GM21737 (cell line): ENCODE results near the gene FBRSL1.

Experiments used
- ATAC-seq: cut with Tn5 transposase; IDR thresholded peaks from one replicate; pipeline ENCODE4 v1.9.1; 2021; ENCODE audit warnings: mild to moderate bottlenecking, moderate library complexity; ENCODE audit not compliant: unreplicated experiment

The FBRSL1 gene

DNA sequence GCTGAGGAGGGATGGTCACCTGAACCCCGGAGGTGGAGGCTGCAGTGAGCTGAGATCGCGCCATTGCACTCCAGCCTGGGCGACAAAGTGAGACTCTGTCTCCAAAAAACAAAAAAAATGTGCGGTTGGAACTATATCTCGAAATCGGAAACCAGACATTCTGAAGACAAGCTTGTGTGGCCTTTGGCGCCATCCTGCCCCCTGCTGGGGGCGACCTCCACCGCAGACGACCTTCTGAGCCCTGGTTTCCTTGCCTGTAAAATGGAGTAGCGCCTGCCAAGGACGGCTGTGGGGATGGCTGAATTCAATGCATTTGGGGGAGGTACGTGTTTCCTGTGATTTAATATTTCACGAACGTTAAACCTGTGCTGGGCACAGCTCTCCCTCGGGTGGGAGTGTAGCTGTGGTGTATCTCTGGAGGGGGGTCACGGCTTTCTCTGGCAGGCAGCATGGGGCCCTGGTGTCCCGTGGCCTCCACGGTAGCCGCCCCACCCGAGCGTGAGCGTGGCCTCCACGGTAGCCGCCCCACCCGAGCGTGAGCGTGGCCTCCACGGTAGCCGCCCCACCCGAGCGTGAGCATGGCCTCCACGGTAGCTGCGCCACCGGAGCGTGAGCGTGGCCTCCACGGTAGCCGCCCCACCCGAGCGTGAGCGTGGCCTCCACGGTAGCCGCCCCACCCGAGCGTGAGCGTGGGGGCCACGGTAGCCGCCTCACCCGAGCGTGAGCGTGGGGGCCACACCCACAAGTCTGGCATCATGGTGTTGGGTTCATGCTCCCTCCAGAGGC, 65.1 kb downstream of the FBRSL1 start:
- ATAC-seq, result no peak

- ATAC-seq, result no peak
Measured at GRCh38 chr12:132555686-132556085, 65.7 kb downstream of the FBRSL1 start.

GRCh38 chr12:132556216-132556615, 66.3 kb downstream of the FBRSL1 start:
- ATAC-seq, result no peak

DNA sequence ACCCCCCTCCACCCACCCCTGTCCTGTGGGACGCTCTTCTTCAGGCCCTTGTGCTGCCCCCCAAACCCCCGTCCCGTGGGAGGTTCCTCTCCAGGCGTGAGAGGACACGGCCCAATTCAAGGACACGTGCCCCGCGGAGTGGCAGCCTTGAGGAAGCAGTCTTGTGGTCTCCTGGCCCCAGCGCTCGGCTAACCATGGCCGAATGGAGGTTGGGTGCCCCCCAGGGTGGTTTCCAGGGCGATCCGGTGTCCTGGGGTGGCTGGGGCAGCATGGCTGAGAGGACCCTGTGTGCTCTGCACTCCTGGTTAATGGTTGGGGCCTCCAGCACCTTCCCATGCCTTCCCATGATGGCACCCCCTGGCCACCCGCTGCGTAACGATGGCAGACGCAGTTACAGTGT, 66.8 kb downstream of the FBRSL1 start:
- ATAC-seq, result no peak

GRCh38 chr12:132557291-132558015, 67.5 kb downstream of the FBRSL1 start:
- no peak for ATAC-seq

GRCh38 chr12:132558042-132558856, 68.3 kb downstream of the FBRSL1 start:
- ATAC-seq, result no peak

GRCh38 chr12:132558861-132559623, 69.1 kb downstream of the FBRSL1 start:
- no peak for ATAC-seq

GRCh38 chr12:132559652-132560363, 69.9 kb downstream of the FBRSL1 start:
- ATAC-seq, result no peak

GRCh38 chr12:132560364-132560613, 70.3 kb downstream of the FBRSL1 start:
- ATAC-seq, result no peak

DNA sequence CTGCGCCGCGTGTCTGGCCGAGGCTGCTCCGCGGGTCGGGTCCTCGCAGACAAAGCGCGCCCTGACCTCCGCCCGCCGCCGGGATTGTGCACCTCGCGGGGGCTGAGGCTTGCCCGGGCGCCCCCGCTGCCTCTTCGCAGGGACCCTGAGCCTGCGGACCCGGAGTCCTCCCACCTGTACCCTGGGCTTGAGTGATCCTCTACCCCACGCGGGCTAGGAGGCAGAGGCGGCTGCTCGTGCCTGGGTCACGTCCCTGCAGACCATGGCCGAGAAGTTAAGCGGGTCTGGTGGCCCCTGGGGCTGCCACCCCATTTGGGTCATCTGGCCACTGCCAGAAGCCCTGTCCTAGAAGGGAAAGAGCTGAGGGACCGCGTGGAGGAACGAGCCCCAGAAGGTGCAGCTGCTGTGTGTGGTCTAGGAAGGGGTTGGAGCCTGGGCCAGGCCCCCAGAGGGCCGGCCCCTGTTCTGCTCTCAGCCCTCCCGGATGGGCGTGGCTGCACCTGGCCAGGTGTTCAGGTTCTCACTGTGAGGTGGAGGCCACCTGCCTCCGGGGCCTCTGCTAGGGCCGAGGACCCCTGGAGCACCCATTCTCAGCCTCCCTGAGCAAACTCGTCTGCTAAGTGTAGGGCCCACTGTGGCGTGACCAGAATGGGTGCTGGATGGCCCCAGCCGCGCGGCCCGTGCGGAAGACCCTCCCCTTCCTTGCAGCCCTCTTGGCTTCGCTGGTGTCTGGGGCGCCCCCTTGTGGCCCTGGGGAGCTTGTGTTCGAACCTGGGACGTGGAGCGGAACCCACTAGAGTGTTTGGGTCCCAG, 70.9 kb downstream of the FBRSL1 start:
- ATAC-seq, result no peak
